ENCODE measurements around the gene RNF187. TPM values are rescaled to one million over a fixed set of nuclear protein-coding genes. Genes with fewer than 3 reads are reported as not detected.

RNF187 gene
- total and polyA plus RNA-seq, 10 of the 15 experiments (the other 5 are each of a cell fraction or from before 2014, with no cell fraction given) = 2.6 to 116 (median 29.5) TPM

- CTCF ChIA-PET = interaction anchor here (1.2 kb wide), 1 partner anchor 57 kb away, joined by 3 read pairs; no protein-coding TSS in a partner anchor
- intact Hi-C loops (cut with micrococcal nuclease; ENCODE audit: unreplicated experiment) (loop anchor here (2.0 to 5.0 kb wide), 3 partner anchors 29 to 325 kb away; partner anchors contain the start of genes RNF187 and TRIM11), in situ Hi-C loops (cut with MboI) (no loop called here)
- Histone ChIP-seq H2AFZ (ENCODE audit: control insufficient read depth, low read depth, low read length) (peak overlapping the region; percentile 52), H3K36me3 (ENCODE audit: control insufficient read depth in 2 of 2, insufficient read depth in 2 of 2, low read length in 1 of 2) (no peaks in the 10 kb centered on the region), H4K20me1 (ENCODE audit: control insufficient read depth, insufficient read depth) (no peaks in the 10 kb centered on the region), H3K27ac (ENCODE audit: control insufficient read depth, insufficient read depth) (peak overlapping the region; percentile 66), H3K27me3 (replicated peaks in 1 of 2; ENCODE audit: control insufficient read depth in 2 of 2, insufficient read depth in 2 of 2, low read length in 1 of 2) (no peaks in the 10 kb centered on the region), H3K4me3 (peak overlapping the region; percentile 64), H3K4me2 (ENCODE audit: control insufficient read depth, insufficient read depth) (peak overlapping the region; percentile 45), H3K9me3 (replicated peaks; ENCODE audit: control insufficient read depth, insufficient read depth, low read length) (no peaks in the 10 kb centered on the region), H3K4me1 (ENCODE audit: control insufficient read depth, insufficient read depth, low read length) (no peaks in the 10 kb centered on the region), H3K79me2 (ENCODE audit: control insufficient read depth, insufficient read depth, low read length) (peaks cover 16% of the 10 kb centered on the region), H3K9ac (ENCODE audit: control insufficient read depth, insufficient read depth, low read length) (peak overlapping the region; percentile 50)
- peak; percentile 91 for ATAC-seq
- POLR2A ChIA-PET = interaction anchor here (1.3 kb wide), 1 partner anchor 8 kb away, joined by 3 read pairs; no protein-coding TSS in a partner anchor
- under 1% methylated on average over 74 of the region's 74 CpGs for WGBS (ENCODE audit: insufficient coverage, insufficient replicate concordance, low lambda C conversion rate, missing lambda C conversion rate)
- SMC1A ChIA-PET (ENCODE audit: uncharacterized antibody, unreplicated experiment) = no interaction called here
- peak; percentile 94 for FAIRE-seq
- peak; percentile 89 for DNase-seq (ENCODE audit: low read depth, low spot score)
- RAD21 ChIA-PET (ENCODE audit: unreplicated experiment) = no interaction called here
- BruUV-seq (replicated peaks) = TSS peak; percentile 98
- peak; percentile 87 for TF ChIP-seq PML (IDR thresholded peaks at IDR 0.05; ENCODE audit: low read length)
- TF ChIP-seq ZNF217 (IDR thresholded peaks at IDR 0.05) = no peak
- no peak for TF ChIP-seq ZZZ3 (IDR thresholded peaks at IDR 0.05; ENCODE audit: control insufficient read depth, insufficient read length, low read depth)
- TF ChIP-seq EED (IDR thresholded peaks at IDR 0.05; ENCODE audit: low read depth) = no peak
- TF ChIP-seq ZBTB11 (CRISPR knock-in tag; IDR thresholded peaks at IDR 0.05) = no peak
- TF ChIP-seq, protein P1, sequence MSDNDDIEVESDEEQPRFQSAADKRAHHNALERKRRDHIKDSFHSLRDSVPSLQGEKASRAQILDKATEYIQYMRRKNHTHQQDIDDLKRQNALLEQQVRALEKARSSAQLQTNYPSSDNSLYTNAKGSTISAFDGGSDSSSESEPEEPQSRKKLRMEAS (IDR thresholded peaks at IDR 0.05; ENCODE audit: low read depth, low read length) = 0 out of 2 replicates have a peak, but pooled peaks have one; percentile 26
- TF ChIP-seq BHLHE40 (IDR thresholded peaks at IDR 0.05; ENCODE audit: borderline replicate concordance in 1 of 2, low read depth in 2 of 2, low read length in 1 of 2) = peak; percentile 5 to 48; a peak in 2 of 4 replicates
- peak; percentile 57; the same call in 1 of the 2 replicates for TF ChIP-seq MXI1 (IDR thresholded peaks at IDR 0.05; ENCODE audit: low read depth, low read length)
- TF ChIP-seq MEF2A (IDR thresholded peaks at IDR 0.05; ENCODE audit: insufficient read depth, low read depth, low read length) = no peak
- TF ChIP-seq TAF1 (IDR thresholded peaks at IDR 0.05; ENCODE audit: borderline replicate concordance, low read depth, low read length) = peak; percentile 35; the same call in 1 of the 2 replicates
- TF ChIP-seq SMAD5 (IDR thresholded peaks at IDR 0.05; ENCODE audit: low read depth) = peak; percentile 56
- TF ChIP-seq, protein P2, sequence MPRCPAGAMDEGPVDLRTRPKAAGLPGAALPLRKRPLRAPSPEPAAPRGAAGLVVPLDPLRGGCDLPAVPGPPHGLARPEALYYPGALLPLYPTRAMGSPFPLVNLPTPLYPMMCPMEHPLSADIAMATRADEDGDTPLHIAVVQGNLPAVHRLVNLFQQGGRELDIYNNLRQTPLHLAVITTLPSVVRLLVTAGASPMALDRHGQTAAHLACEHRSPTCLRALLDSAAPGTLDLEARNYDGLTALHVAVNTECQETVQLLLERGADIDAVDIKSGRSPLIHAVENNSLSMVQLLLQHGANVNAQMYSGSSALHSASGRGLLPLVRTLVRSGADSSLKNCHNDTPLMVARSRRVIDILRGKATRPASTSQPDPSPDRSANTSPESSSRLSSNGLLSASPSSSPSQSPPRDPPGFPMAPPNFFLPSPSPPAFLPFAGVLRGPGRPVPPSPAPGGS (IDR thresholded peaks at IDR 0.05; ENCODE audit: borderline replicate concordance, insufficient read depth, low read depth, low read length, poor library complexity, severe bottlenecking) = no peak
- peak; percentile 56 for TF ChIP-seq LARP7 (IDR thresholded peaks at IDR 0.05)
- TF ChIP-seq SREBF1 (IDR thresholded peaks at IDR 0.05; ENCODE audit: low read length) = no peak
- TF ChIP-seq TCF3 (IDR thresholded peaks at IDR 0.05; ENCODE audit: borderline replicate concordance, insufficient read depth, low read depth, low read length) = peak; percentile 8; the same call in 1 of the 2 replicates
- TF ChIP-seq FOS (IDR thresholded peaks at IDR 0.05; ENCODE audit: borderline replicate concordance, extremely low read depth, insufficient read length) = peak; percentile 61
- peak; percentile 89 for TF ChIP-seq CREB1 (IDR thresholded peaks at IDR 0.05; ENCODE audit: low read depth)
- no peak for TF ChIP-seq NR2C1 (IDR thresholded peaks at IDR 0.05)
These were observed 29.6 kb upstream of the RNF187 start for GRCh38 chr1:228457396-228458176.
